DOHH2 (cell line): ENCODE measurements around the gene SLC47A2.

Experiments
- H3F3A ChIP-seq: fragments of 200-600 bp; sonication (generic), shearing (Covaris generic); 2 replicates; pipeline ENCODE4 v1.6.0; 2016; ENCODE audit warnings: antibody characterized with exemption, mild to moderate bottlenecking; ENCODE audit not compliant: control insufficient read depth, insufficient read depth
- H3K27ac ChIP-seq: fragments of 200-600 bp; sonication (generic); 2 replicates; pipeline ENCODE4 v1.5.1; 2014; ENCODE audit warnings: low read depth, mild to moderate bottlenecking, low read length, moderate library complexity
- H3K27me3 ChIP-seq: fragments of 200-600 bp; sonication (generic); 2 replicates; pipeline ENCODE4 v1.6.1; 2014; ENCODE audit warnings: mild to moderate bottlenecking, low read length, mixed read lengths; ENCODE audit not compliant: control insufficient read depth
- H3K36me3 ChIP-seq: fragments of 200-600 bp; sonication (generic); 2 replicates; pipeline ENCODE4 v1.6.1; 2014; ENCODE audit warnings: mild to moderate bottlenecking, low read length, moderate library complexity, mixed read lengths; ENCODE audit not compliant: control insufficient read depth
- H3K4me1 ChIP-seq: fragments of 200-600 bp; sonication (generic); 2 replicates; pipeline ENCODE4 v1.6.1; 2014; ENCODE audit warnings: mild to moderate bottlenecking, low read length, mixed read lengths; ENCODE audit not compliant: control insufficient read depth
- H3K4me2 ChIP-seq: fragments of 200-600 bp; sonication (generic); 2 replicates; pipeline ENCODE4 v1.6.0; 2014; ENCODE audit warnings: mild to moderate bottlenecking, low read length, moderate library complexity
- H3K4me3 ChIP-seq: fragments of 200-600 bp; sonication (generic); 2 replicates; pipeline ENCODE4 v1.5.1; 2014; ENCODE audit warnings: mild to moderate bottlenecking, low read length, mixed read lengths
- H3K79me2 ChIP-seq: fragments of 200-600 bp; sonication (generic); 2 replicates; pipeline ENCODE4 v1.6.1; 2014; ENCODE audit warnings: mild to moderate bottlenecking, low read length, mixed read lengths; ENCODE audit not compliant: control insufficient read depth
- H3K9me2 ChIP-seq: fragments of 200-600 bp; sonication (generic); replicated peaks from 2 replicates; pipeline ENCODE4 v1.6.1; 2014; ENCODE audit warnings: mild to moderate bottlenecking, low read length, mixed read lengths; ENCODE audit not compliant: control insufficient read depth
- H3K9me3 ChIP-seq: fragments of 200-600 bp; sonication (generic); 2 replicates; pipeline ENCODE4 v1.6.1; 2014; ENCODE audit warnings: antibody characterized with exemption, low read length, mixed read lengths; ENCODE audit not compliant: control insufficient read depth, insufficient read depth
- H4K20me1 ChIP-seq: fragments of 200-600 bp; sonication (generic); 2 replicates; pipeline ENCODE4 v1.6.0; 2014; ENCODE audit warnings: low read depth, mild to moderate bottlenecking, antibody characterized with exemption, low read length, moderate library complexity; ENCODE audit not compliant: control insufficient read depth, insufficient read depth
- CTCF ChIP-seq: fragments of 200-600 bp; sonication (generic); IDR thresholded peaks from one replicate; pipeline ENCODE4 v1.5.1; 2014; ENCODE audit warnings: antibody characterized with exemption, mild to moderate bottlenecking, low read depth, low read length; ENCODE audit not compliant: poor library complexity, severe bottlenecking
- EZH2phosphoT487 ChIP-seq: fragments of 200-600 bp; sonication (generic); IDR thresholded peaks from 2 replicates; pipeline ENCODE4 v1.6.1; 2017; ENCODE audit warnings: borderline replicate concordance, mild to moderate bottlenecking, antibody characterized with exemption, low read length, moderate library complexity, mixed read lengths

SLC47A2 gene

GRCh38 chr17:19703828-19704613 lies 12.4 kb downstream of the SLC47A2 start:
- Histone ChIP-seq H3K4me2 (no peak overlapping the region), H4K20me1 (no peaks in the 10 kb centered on the region), H3K4me1 (no peaks in the 10 kb centered on the region), H3K36me3 (no peaks in the 10 kb centered on the region), H3K27ac (no peak overlapping the region), H3K79me2 (no peaks in the 10 kb centered on the region), H3K9me3 (no peaks in the 10 kb centered on the region), H3F3A (no peaks in the 10 kb centered on the region), H3K9me2 (no peaks in the 10 kb centered on the region), H3K27me3 (no peaks in the 10 kb centered on the region), H3K4me3 (no peak overlapping the region)
- no peak for TF ChIP-seq EZH2phosphoT487
- no peak for TF ChIP-seq CTCF

GRCh38 chr17:19703106-19703827 lies 13.1 kb downstream of the SLC47A2 start:
- Histone ChIP-seq H3K27me3 (no peaks in the 10 kb centered on the region), H3K79me2 (no peaks in the 10 kb centered on the region), H3K27ac (no peak overlapping the region), H3K4me2 (no peak overlapping the region), H4K20me1 (no peaks in the 10 kb centered on the region), H3K4me3 (no peak overlapping the region), H3K9me3 (no peaks in the 10 kb centered on the region), H3K4me1 (no peaks in the 10 kb centered on the region), H3F3A (no peaks in the 10 kb centered on the region), H3K36me3 (no peaks in the 10 kb centered on the region), H3K9me2 (no peaks in the 10 kb centered on the region)
- no peak for TF ChIP-seq EZH2phosphoT487
- no peak for TF ChIP-seq CTCF

- H3F3A ChIP-seq, result no peaks in the 10 kb centered on the region
- no peaks in the 10 kb centered on the region for H3K79me2 ChIP-seq
- H3K36me3 ChIP-seq, result no peaks in the 10 kb centered on the region
- H3K27ac ChIP-seq, result no peak overlapping the region
- no peaks in the 10 kb centered on the region for H3K9me3 ChIP-seq
- H3K4me1 ChIP-seq, result no peaks in the 10 kb centered on the region
- H3K4me2 ChIP-seq, result no peak overlapping the region
- no peak overlapping the region for H3K4me3 ChIP-seq
- TF ChIP-seq CTCF, result no peak
- no peak for TF ChIP-seq EZH2phosphoT487
- H3K9me2 ChIP-seq, result no peaks in the 10 kb centered on the region
- H3K27me3 ChIP-seq, result no peaks in the 10 kb centered on the region
- no peaks in the 10 kb centered on the region for H4K20me1 ChIP-seq
These were observed 14.2 kb downstream of the SLC47A2 start for GRCh38 chr17:19702217-19702641.
